GM23338 (cell line): ENCODE results near the gene STEAP3. TPM values are rescaled to one million over a fixed set of nuclear protein-coding genes. Genes with fewer than 3 reads are reported as not detected.
A peak's percentile ranks its signal among the peaks of the same experiment; 100 is the strongest.

Experiments used
- ATAC-seq: fragments of 200-7000 bp; cut with Tn5 transposase; 3 replicates; pipeline ENCODE4 v1.9.1; 2020
- DNase-seq: peaks from one replicate; pipeline ENCODE4 v3.0.0-alpha.2; 2015; ENCODE audit warnings: low spot score
- H2AFZ ChIP-seq: fragments of 200-600 bp; sonication (generic); 2 replicates; pipeline ENCODE4 v1.8.0; 2016; ENCODE audit warnings: antibody characterized with exemption, mild to moderate bottlenecking, moderate library complexity
- H3F3A ChIP-seq: fragments of 200-600 bp; sonication (generic); replicated peaks from 2 replicates; pipeline ENCODE4 v1.8.0; 2017; ENCODE audit warnings: antibody characterized with exemption, mixed run types, low read depth
- H3K27ac ChIP-seq: fragments of 200-600 bp; sonication (generic); 2 replicates; pipeline ENCODE4 v1.6.1; 2016; ENCODE audit warnings: low read depth
- H3K27me3 ChIP-seq: fragments of 200-600 bp; sonication (generic); 2 replicates; pipeline ENCODE4 v1.8.0; 2016; ENCODE audit warnings: mild to moderate bottlenecking, mixed run types, moderate library complexity; ENCODE audit not compliant: insufficient read depth
- H3K36me3 ChIP-seq: fragments of 200-600 bp; sonication (generic); 2 replicates; pipeline ENCODE4 v1.8.0; 2016; ENCODE audit warnings: mild to moderate bottlenecking; ENCODE audit not compliant: insufficient read depth
- H3K4me1 ChIP-seq: fragments of 200-600 bp; sonication (generic); 2 replicates; pipeline ENCODE4 v1.8.0; 2016; ENCODE audit warnings: mild to moderate bottlenecking, moderate library complexity; ENCODE audit not compliant: insufficient read depth
- H3K4me2 ChIP-seq: fragments of 200-600 bp; sonication (generic); 2 replicates; pipeline ENCODE4 v1.7.1; 2017; ENCODE audit warnings: mixed run types
- H3K4me3 ChIP-seq: fragments of 200-600 bp; sonication (generic); 2 replicates; pipeline ENCODE4 v1.6.1; 2016; ENCODE audit warnings: mixed run types
- H3K79me2 ChIP-seq: fragments of 200-600 bp; sonication (generic); replicated peaks from 2 replicates; pipeline ENCODE4 v1.8.0; 2017; ENCODE audit warnings: mild to moderate bottlenecking; ENCODE audit not compliant: insufficient read depth
- H3K9me2 ChIP-seq: fragments of 200-600 bp; sonication (generic); 2 replicates; pipeline ENCODE4 v1.8.0; 2017; ENCODE audit not compliant: insufficient read depth
- H4K20me1 ChIP-seq: fragments of 200-600 bp; sonication (generic); replicated peaks from 2 replicates; pipeline ENCODE4 v1.8.0; 2017; ENCODE audit warnings: mild to moderate bottlenecking; ENCODE audit not compliant: insufficient read depth
- H3K27ac Mint-ChIP-seq: 2 replicates; pipeline ENCODE4 v1.8.0; 2020; ENCODE audit warnings: inconsistent platforms, mild to moderate bottlenecking, moderate library complexity, mixed read lengths
- H3K27me3 Mint-ChIP-seq: 3 replicates; pipeline ENCODE4 v1.8.0; 2022; ENCODE audit warnings: low read depth, mild to moderate bottlenecking, moderate library complexity, mixed read lengths, inconsistent platforms; ENCODE audit not compliant: insufficient read depth, poor library complexity
- H3K36me3 Mint-ChIP-seq: 3 replicates; pipeline ENCODE4 v1.8.0; 2021; ENCODE audit warnings: low read depth, mild to moderate bottlenecking, inconsistent platforms, moderate library complexity, mixed read lengths
- H3K4me1 Mint-ChIP-seq: 3 replicates; pipeline ENCODE4 v1.8.0; 2020; ENCODE audit warnings: mild to moderate bottlenecking, inconsistent platforms, mixed read lengths
- H3K4me3 Mint-ChIP-seq: 3 replicates; pipeline ENCODE4 v1.8.0; 2021; ENCODE audit warnings: moderate library complexity, mild to moderate bottlenecking, inconsistent platforms, mixed read lengths
- H3K9me3 Mint-ChIP-seq: 3 replicates; pipeline ENCODE4 v1.8.0; 2020; ENCODE audit warnings: moderate library complexity, mild to moderate bottlenecking, inconsistent platforms, mixed read lengths
- CTCF ChIP-seq, 2 experiments: fragments of 200-600 bp in 1 of 2; sonication (generic) in 1 of 2; conservative IDR thresholded peaks; 2 replicates each; pipeline versions ENCODE4 v1.5.1 to v1.6.1; 2016 to 2017; ENCODE audit warnings: antibody characterized with exemption in 2 of 2, low read depth in 2 of 2, mild to moderate bottlenecking in 2 of 2, moderate library complexity in 1 of 2
- ETS1 ChIP-seq: IDR thresholded peaks from 2 replicates; pipeline ENCODE4 v1.6.1; 2016; ENCODE audit warnings: antibody characterized with exemption
- EZH2 ChIP-seq: fragments of 200-600 bp; sonication (generic); IDR thresholded peaks from one replicate; pipeline ENCODE4 v1.8.0; 2017; ENCODE audit warnings: antibody characterized with exemption, mild to moderate bottlenecking, low read depth; ENCODE audit not compliant: unreplicated experiment
- EZH2phosphoT487 ChIP-seq: fragments of 200-600 bp; sonication (generic); IDR thresholded peaks from one replicate; pipeline ENCODE4 v1.8.1; 2018; ENCODE audit warnings: antibody characterized with exemption; ENCODE audit not compliant: unreplicated experiment
- JUNB ChIP-seq: IDR thresholded peaks from one replicate; pipeline ENCODE4 v1.6.1; 2016; ENCODE audit warnings: antibody characterized with exemption; ENCODE audit not compliant: unreplicated experiment
- POLR2AphosphoS5 ChIP-seq: IDR thresholded peaks from 2 replicates; pipeline ENCODE4 v1.6.1; 2016; ENCODE audit warnings: antibody characterized with exemption, low read depth
- ZNF114 ChIP-seq: fragments of 250-450 bp; sonication (Bioruptor Pico); IDR thresholded peaks from 2 replicates; pipeline ENCODE4 v1.5.0; 2020; ENCODE audit warnings: mild to moderate bottlenecking, moderate library complexity
- ZNF331 ChIP-seq: fragments of 250-450 bp; sonication (Bioruptor Pico); IDR thresholded peaks from 2 replicates; pipeline ENCODE4 v1.5.0; 2020; ENCODE audit warnings: low read depth, mild to moderate bottlenecking, moderate library complexity
- ZNF462 ChIP-seq: fragments of 250-450 bp; sonication (Bioruptor Pico); IDR thresholded peaks from 2 replicates; pipeline ENCODE4 v1.5.0; 2020; ENCODE audit warnings: mild to moderate bottlenecking, moderate library complexity
- polyA plus RNA-seq: library from polyadenylated mRNA; unstranded; fragments of >200 nt; fragmentation: Nextera tagmentation; extraction: Ambion mirVana; gene quantifications from 2 replicates; pipeline ENCODE4 v1.2.1, GENCODE V29; 2016
- total RNA-seq: library from RNA; depleted of rRNA; stranded (reverse); fragments of >200 nt; shearing (Covaris generic); gene quantifications from 2 replicates; pipeline ENCODE4 v1.2.3, GENCODE V29; 2014

STEAP3 gene
- total and polyA plus RNA-seq, 2 experiments from 2014 or later = 8.6 to 27.3 TPM

- DNase-seq (peak; percentile 31), ATAC-seq (no peak)
- Histone ChIP-seq H3K4me3 (no peak overlapping the region), H3K36me3 (no peaks in the 10 kb centered on the region), H3F3A (no peaks in the 10 kb centered on the region), H3K79me2 (0 out of 2 replicates have a peak, but pooled peaks cover 5% of the 10 kb centered on the region), H3K27me3 (peaks cover 14% of the 10 kb centered on the region), H4K20me1 (peaks cover 3% of the 10 kb centered on the region; the same call in 1 of the 2 replicates), H3K4me2 (peak overlapping the region; percentile 88; the same call in 1 of the 2 replicates), H3K9me2 (no peaks in the 10 kb centered on the region), H3K4me1 (peaks cover 26% of the 10 kb centered on the region), H3K27ac (no peak overlapping the region), H2AFZ (no peak overlapping the region)
- Mint-ChIP-seq H3K27ac (no peak overlapping the region), H3K27me3 (peaks cover 20% of the 10 kb centered on the region), H3K4me3 (peak overlapping the region; percentile 66; the same call in 1 of the 3 replicates), H3K36me3 (no peaks in the 10 kb centered on the region), H3K4me1 (peaks cover 33% of the 10 kb centered on the region), H3K9me3 (no peaks in the 10 kb centered on the region)
- no peak for TF ChIP-seq EZH2phosphoT487
- 0 out of 4 replicates have a peak, but pooled peaks of 1 of the 2 experiments have one; percentile 17 for TF ChIP-seq CTCF (conservative IDR thresholded peaks at IDR 0.05; ENCODE audit: low read depth in 2 of 2)
Measured at GRCh38 chr2:119225105-119225865, 1.7 kb downstream of the STEAP3 start.

- H3K79me2 ChIP-seq = 0 out of 2 replicates have a peak, but pooled peaks cover 5% of the 10 kb centered on the region
- no peak overlapping the region for H3K4me3 ChIP-seq
- H3K9me3 Mint-ChIP-seq = no peaks in the 10 kb centered on the region
- ATAC-seq (no peak), DNase-seq (no peak)
- H3K4me1 ChIP-seq = peaks cover 27% of the 10 kb centered on the region
- no peak overlapping the region for H2AFZ ChIP-seq
- no peak overlapping the region for H3K27ac ChIP-seq
- no peaks in the 10 kb centered on the region for H3K36me3 ChIP-seq
- H3K27me3 Mint-ChIP-seq = peaks cover 20% of the 10 kb centered on the region
- no peaks in the 10 kb centered on the region for H3F3A ChIP-seq
- peaks cover 14% of the 10 kb centered on the region for H3K27me3 ChIP-seq
- no peak overlapping the region for H3K27ac Mint-ChIP-seq
- peaks cover 37% of the 10 kb centered on the region for H3K4me1 Mint-ChIP-seq
- H3K9me2 ChIP-seq = no peaks in the 10 kb centered on the region
- no peak overlapping the region for H3K4me2 ChIP-seq
- peaks cover 3% of the 10 kb centered on the region; the same call in 1 of the 2 replicates for H4K20me1 ChIP-seq
- no peak overlapping the region for H3K4me3 Mint-ChIP-seq
- no peaks in the 10 kb centered on the region for H3K36me3 Mint-ChIP-seq
- TF ChIP-seq ZNF331 (CRISPR knock-in tag) (no peak), ZNF114 (CRISPR knock-in tag) (no peak), POLR2AphosphoS5 (no peak), ZNF462 (CRISPR knock-in tag) (no peak), ETS1 (no peak), EZH2 (no peak), JUNB (no peak)
Measured at GRCh38 chr2:119225926-119226325, 2.3 kb downstream of the STEAP3 start.
